ENCODE measurements around the gene TBX5. TPM values are rescaled to one million over a fixed set of nuclear protein-coding genes. Genes with fewer than 3 reads are reported as not detected.

TBX5 gene
- total and polyA plus RNA-seq, 2 donors (not counting 1 experiment from before 2014, with no cell fraction given): not detected

DNA sequence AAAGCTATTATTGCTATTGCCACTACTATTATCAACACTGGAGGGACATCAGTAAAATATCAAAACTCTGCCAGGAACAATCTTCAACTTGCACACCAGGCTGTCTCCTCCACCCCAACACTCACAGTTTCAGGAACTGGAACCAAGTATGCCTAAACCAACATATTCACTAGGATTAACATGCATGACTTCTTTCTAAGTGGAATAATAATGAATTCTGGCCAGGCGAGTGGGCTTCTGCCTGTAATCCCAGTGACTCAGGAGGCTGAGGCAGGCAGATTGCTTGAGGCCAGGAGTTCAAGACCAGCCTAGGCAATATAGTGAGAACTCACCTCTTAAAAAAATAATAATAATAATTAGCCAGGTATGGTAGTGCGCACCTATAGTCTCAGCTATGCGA is 58.1 kb downstream of the TBX5 start:
- no peaks in the 10 kb centered on the region for H3K9me3 Mint-ChIP-seq (ENCODE audit: insufficient read depth)
- H3K4me3 Mint-ChIP-seq: no peak overlapping the region
- H3K4me1 Mint-ChIP-seq: no peaks in the 10 kb centered on the region
- Histone ChIP-seq H2AFZ (ENCODE audit: insufficient read depth, low read depth, low read length, poor library complexity, severe bottlenecking) (no peak overlapping the region), H3K27ac (ENCODE audit: low read length in 2 of 2) (no peak overlapping the region), H3K4me3 (ENCODE audit: control extremely low read depth in 1 of 5, extremely low read depth in 1 of 5, insufficient read depth in 1 of 5, low read depth in 2 of 5, low read length in 4 of 5) (no peak overlapping the region), H3K36me3 (replicated peaks in 1 of 2; ENCODE audit: control extremely low read depth in 1 of 2, control insufficient read depth in 1 of 2, extremely low read depth in 1 of 2, insufficient read depth in 2 of 2, low read length in 1 of 2) (no peaks in the 10 kb centered on the region), H3K79me2 (ENCODE audit: control insufficient read depth, insufficient read depth, low read length) (no peaks in the 10 kb centered on the region), H3K4me2 (replicated peaks; ENCODE audit: low read depth, low read length, poor library complexity, severe bottlenecking) (no peak overlapping the region), H3K4me1 (ENCODE audit: control insufficient read depth in 2 of 2, insufficient read depth in 2 of 2, low read length in 2 of 2) (no peaks in the 10 kb centered on the region), H4K20me1 (ENCODE audit: control insufficient read depth, insufficient read depth, low read length, poor library complexity, severe bottlenecking) (no peaks in the 10 kb centered on the region), H3K9ac (ENCODE audit: low read length) (no peak overlapping the region), H3K27me3 (replicated peaks in 1 of 4; ENCODE audit: control extremely low read depth in 1 of 4, control insufficient read depth in 3 of 4, insufficient read depth in 4 of 4, low read length in 3 of 4) (no peaks in the 10 kb centered on the region), H3K9me3 (ENCODE audit: control extremely low read depth in 1 of 3, control insufficient read depth in 2 of 3, insufficient read depth in 1 of 3, low read length in 2 of 3) (no peaks in the 10 kb centered on the region)
- ATAC-seq (ENCODE audit: low read depth): no peak
- no peak for DNase-seq
- intact Hi-C loops (cut with micrococcal nuclease): no loop called here
- POLR2A ChIA-PET: no interaction called here
- no peaks in the 10 kb centered on the region for H3K27me3 Mint-ChIP-seq
- TF ChIP-seq EZH2 (IDR thresholded peaks at IDR 0.05; ENCODE audit: borderline replicate concordance, insufficient read depth, low read depth, low read length, poor library complexity, severe bottlenecking): no peak
- TF ChIP-seq, protein P1, sequence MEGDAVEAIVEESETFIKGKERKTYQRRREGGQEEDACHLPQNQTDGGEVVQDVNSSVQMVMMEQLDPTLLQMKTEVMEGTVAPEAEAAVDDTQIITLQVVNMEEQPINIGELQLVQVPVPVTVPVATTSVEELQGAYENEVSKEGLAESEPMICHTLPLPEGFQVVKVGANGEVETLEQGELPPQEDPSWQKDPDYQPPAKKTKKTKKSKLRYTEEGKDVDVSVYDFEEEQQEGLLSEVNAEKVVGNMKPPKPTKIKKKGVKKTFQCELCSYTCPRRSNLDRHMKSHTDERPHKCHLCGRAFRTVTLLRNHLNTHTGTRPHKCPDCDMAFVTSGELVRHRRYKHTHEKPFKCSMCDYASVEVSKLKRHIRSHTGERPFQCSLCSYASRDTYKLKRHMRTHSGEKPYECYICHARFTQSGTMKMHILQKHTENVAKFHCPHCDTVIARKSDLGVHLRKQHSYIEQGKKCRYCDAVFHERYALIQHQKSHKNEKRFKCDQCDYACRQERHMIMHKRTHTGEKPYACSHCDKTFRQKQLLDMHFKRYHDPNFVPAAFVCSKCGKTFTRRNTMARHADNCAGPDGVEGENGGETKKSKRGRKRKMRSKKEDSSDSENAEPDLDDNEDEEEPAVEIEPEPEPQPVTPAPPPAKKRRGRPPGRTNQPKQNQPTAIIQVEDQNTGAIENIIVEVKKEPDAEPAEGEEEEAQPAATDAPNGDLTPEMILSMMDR (IDR thresholded peaks at IDR 0.05): no peak
- WGBS (ENCODE audit: insufficient coverage): no CpG with 5 or more reads among the region's 3 CpGs
- no peak overlapping the region for H3K27ac Mint-ChIP-seq
- CTCF ChIA-PET: no interaction called here

DNA sequence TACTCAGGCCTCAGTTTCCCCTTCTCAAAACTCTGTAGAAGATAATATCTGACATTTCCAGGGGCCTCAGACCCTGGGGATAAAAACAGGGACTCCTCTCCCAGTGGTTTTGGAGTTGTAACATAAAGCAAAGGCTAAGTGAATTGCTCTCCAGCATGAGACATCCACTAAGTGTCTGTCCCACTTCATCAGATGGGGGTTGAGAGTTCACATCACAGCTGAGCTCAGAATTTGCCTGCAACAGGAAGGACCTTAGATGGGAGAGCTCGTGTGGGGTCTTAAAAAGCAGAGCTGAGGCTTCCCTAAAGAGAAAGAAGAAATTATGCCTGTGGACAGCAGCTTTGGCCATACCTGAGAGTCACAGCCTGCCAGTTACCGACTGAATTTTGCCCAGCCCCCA is 61.1 kb downstream of the TBX5 start:
- no peak for DNase-seq
- ChIA-PET POLR2A (no interaction called here), CTCF (no interaction called here)
- H3K9me3 Mint-ChIP-seq (ENCODE audit: insufficient read depth): no peaks in the 10 kb centered on the region
- intact Hi-C loops (cut with micrococcal nuclease): no loop called here
- no peaks in the 10 kb centered on the region for H4K20me1 ChIP-seq (ENCODE audit: control insufficient read depth, insufficient read depth, low read length, poor library complexity, severe bottlenecking)
- ATAC-seq (ENCODE audit: low read depth): no peak
- H3K4me2 ChIP-seq (replicated peaks; ENCODE audit: low read depth, low read length, poor library complexity, severe bottlenecking): no peak overlapping the region
- H2AFZ ChIP-seq (ENCODE audit: insufficient read depth, low read depth, low read length, poor library complexity, severe bottlenecking): no peak overlapping the region
- no peak overlapping the region for H3K4me3 ChIP-seq (ENCODE audit: control extremely low read depth in 1 of 5, extremely low read depth in 1 of 5, insufficient read depth in 1 of 5, low read depth in 2 of 5, low read length in 4 of 5)
- H3K4me1 ChIP-seq (ENCODE audit: control insufficient read depth in 2 of 2, insufficient read depth in 2 of 2, low read length in 2 of 2): no peaks in the 10 kb centered on the region
- no peak for TF ChIP-seq EZH2 (IDR thresholded peaks at IDR 0.05; ENCODE audit: borderline replicate concordance, insufficient read depth, low read depth, low read length, poor library complexity, severe bottlenecking)
- TF ChIP-seq, protein P1 (IDR thresholded peaks at IDR 0.05): no peak
- no peaks in the 10 kb centered on the region for H3K9me3 ChIP-seq (ENCODE audit: control extremely low read depth in 1 of 3, control insufficient read depth in 2 of 3, insufficient read depth in 1 of 3, low read length in 2 of 3)
- H3K79me2 ChIP-seq (ENCODE audit: control insufficient read depth, insufficient read depth, low read length): no peaks in the 10 kb centered on the region
- H3K27ac ChIP-seq (ENCODE audit: low read length in 2 of 2): no peak overlapping the region
- H3K27me3 Mint-ChIP-seq: peaks cover 4% of the 10 kb centered on the region
- H3K9ac ChIP-seq (ENCODE audit: low read length): no peak overlapping the region
- no peak overlapping the region for H3K4me3 Mint-ChIP-seq
- no peaks in the 10 kb centered on the region for H3K36me3 ChIP-seq (replicated peaks in 1 of 2; ENCODE audit: control extremely low read depth in 1 of 2, control insufficient read depth in 1 of 2, extremely low read depth in 1 of 2, insufficient read depth in 2 of 2, low read length in 1 of 2)
- H3K27me3 ChIP-seq (replicated peaks in 1 of 4; ENCODE audit: control extremely low read depth in 1 of 4, control insufficient read depth in 3 of 4, insufficient read depth in 4 of 4, low read length in 3 of 4): no peaks in the 10 kb centered on the region
- 0% methylated on average over 1 of the region's 2 CpGs for WGBS (ENCODE audit: insufficient coverage)
- H3K4me1 Mint-ChIP-seq: no peaks in the 10 kb centered on the region
- no peak overlapping the region for H3K27ac Mint-ChIP-seq

Data from B cell (primary cell).